HuH-7.5 (cell line): ENCODE results near the gene FMO1.
"Not testable (repeated sequence)": the region's sequence is repeated elsewhere in the genome, so short reads cannot be mapped to it uniquely, and the experiment has no call there.

ENCODE experiments used
- DNase-seq: peaks from one replicate; pipeline ENCODE4 v3.0.0; 2011; ENCODE audit warnings: low spot score

FMO1 gene

GRCh38 chr1:171236231-171236630 is 12.1 kb upstream of the FMO1 start:
- DNase-seq, result not testable (repeated sequence)

- no peak for DNase-seq
These were observed 4.4 kb upstream of the FMO1 start for GRCh38 chr1:171243878-171244277.

- DNase-seq, result peak; percentile 33
These were observed 2.7 kb upstream of the FMO1 start for GRCh38 chr1:171245458-171246064.

GRCh38 chr1:171247501-171247900 is 793 bp upstream of the FMO1 start:
- no peak for DNase-seq

GRCh38 chr1:171248841-171249240 is 547 bp downstream of the FMO1 start:
- DNase-seq, result no peak

GRCh38 chr1:171250263-171250662 is 2.0 kb downstream of the FMO1 start:
- no peak for DNase-seq

- DNase-seq, result no peak
These were observed 3.0 kb downstream of the FMO1 start for GRCh38 chr1:171251042-171251951.

GRCh38 chr1:171251952-171252300 is 3.6 kb downstream of the FMO1 start:
- no peak for DNase-seq

- DNase-seq, result no peak
These were observed 4.2 kb downstream of the FMO1 start for GRCh38 chr1:171252482-171252881.

GRCh38 chr1:171254859-171255258 is 6.6 kb downstream of the FMO1 start:
- no peak for DNase-seq

- no peak for DNase-seq
These were observed 8.8 kb downstream of the FMO1 start for GRCh38 chr1:171256940-171257606.

GRCh38 chr1:171257607-171258076 is 9.3 kb downstream of the FMO1 start:
- DNase-seq, result no peak

GRCh38 chr1:171258429-171258828 is 10.1 kb downstream of the FMO1 start:
- DNase-seq, result no peak

GRCh38 chr1:171258943-171259342 is 10.6 kb downstream of the FMO1 start:
- no peak for DNase-seq

GRCh38 chr1:171261336-171261735 is 13.0 kb downstream of the FMO1 start:
- no peak for DNase-seq

- DNase-seq, result no peak
These were observed 15.6 kb downstream of the FMO1 start for GRCh38 chr1:171263901-171264300.

GRCh38 chr1:171265686-171266085 is 17.4 kb downstream of the FMO1 start:
- no peak for DNase-seq

GRCh38 chr1:171266930-171267329 is 18.6 kb downstream of the FMO1 start:
- no peak for DNase-seq

GRCh38 chr1:171267391-171267790 is 19.1 kb downstream of the FMO1 start:
- DNase-seq, result no peak

- DNase-seq, result no peak
These were observed 22.5 kb downstream of the FMO1 start for GRCh38 chr1:171270806-171271205.

- no peak for DNase-seq
These were observed 29.2 kb downstream of the FMO1 start for GRCh38 chr1:171277534-171277933.

- DNase-seq, result no peak
These were observed 30.9 kb downstream of the FMO1 start for GRCh38 chr1:171279234-171279633.

- no peak for DNase-seq
These were observed 31.4 kb downstream of the FMO1 start for GRCh38 chr1:171279678-171280077.
